HG03354 (cell line): ENCODE measurements around the gene COG2.
"Not testable (repeated sequence)": the region's sequence is repeated elsewhere in the genome, so short reads cannot be mapped to it uniquely, and the experiment has no call there.

Experiments used
- ATAC-seq: cut with Tn5 transposase; IDR thresholded peaks from one replicate; pipeline ENCODE4 v1.9.1; 2021; ENCODE audit warnings: mild to moderate bottlenecking; ENCODE audit not compliant: unreplicated experiment, poor library complexity, severe bottlenecking

Gene COG2

DNA sequence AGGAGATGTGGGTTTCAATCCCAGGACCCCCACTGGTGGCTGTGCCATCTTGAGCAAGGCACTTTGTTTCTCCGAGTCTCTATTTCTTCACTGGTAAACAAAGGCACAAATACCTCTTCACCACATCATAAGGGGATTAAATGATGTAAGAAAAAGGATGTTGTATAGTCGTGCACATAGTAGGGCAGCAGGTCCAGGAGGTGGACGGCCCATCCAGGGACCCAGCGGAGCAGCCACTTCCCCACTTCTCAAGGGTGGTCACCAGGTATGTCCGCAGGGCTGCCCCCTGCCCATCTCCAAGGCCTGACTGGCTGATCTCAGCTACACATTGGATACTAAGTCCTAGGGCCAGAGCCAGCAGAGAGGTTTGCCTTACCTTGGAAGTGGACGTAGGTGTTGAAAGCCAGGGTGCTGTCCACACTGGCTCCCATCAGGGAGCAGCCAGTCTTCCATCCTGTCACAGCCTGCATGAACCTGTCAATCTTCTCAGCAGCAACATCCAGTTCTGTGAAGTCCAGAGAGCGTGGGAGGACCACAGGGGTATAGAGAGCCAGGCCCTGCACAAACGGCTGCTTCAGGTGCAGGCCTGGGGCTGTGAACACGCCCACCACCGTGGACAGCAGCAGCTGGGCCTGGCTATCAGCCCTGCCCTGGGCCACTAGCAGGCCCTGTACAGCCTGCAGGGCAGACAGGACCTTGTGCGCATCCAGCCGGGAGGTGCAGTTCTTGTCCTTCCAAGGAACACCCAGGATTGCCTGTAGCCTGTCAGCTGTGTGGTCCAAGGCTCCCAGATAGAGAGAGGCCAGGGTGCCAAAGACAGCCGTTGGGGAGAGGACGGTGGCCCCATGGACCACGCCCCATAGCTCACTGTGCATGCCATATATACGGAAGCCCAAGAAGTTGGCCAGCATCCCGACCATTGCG lies 67.6 kb downstream of the COG2 start:
- no peak for ATAC-seq

DNA sequence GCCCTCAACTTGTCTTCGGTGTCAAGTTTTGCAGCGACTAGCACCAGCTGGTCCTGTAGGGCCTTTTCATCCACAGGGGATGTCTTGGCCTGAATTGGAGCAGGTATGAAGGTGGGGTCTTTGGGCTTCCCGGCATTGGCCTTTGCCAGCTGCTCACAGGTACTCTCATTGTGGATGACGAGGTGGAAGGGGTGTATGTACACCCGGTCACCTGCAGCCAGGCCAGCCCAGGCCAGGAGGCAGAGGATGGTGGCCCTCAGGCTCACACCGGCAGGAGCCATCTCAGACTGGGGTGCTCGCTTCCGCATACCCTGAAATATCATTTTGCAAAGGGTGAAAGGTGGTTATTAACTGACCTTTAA lies 68.2 kb downstream of the COG2 start:
- ATAC-seq, result no peak

DNA sequence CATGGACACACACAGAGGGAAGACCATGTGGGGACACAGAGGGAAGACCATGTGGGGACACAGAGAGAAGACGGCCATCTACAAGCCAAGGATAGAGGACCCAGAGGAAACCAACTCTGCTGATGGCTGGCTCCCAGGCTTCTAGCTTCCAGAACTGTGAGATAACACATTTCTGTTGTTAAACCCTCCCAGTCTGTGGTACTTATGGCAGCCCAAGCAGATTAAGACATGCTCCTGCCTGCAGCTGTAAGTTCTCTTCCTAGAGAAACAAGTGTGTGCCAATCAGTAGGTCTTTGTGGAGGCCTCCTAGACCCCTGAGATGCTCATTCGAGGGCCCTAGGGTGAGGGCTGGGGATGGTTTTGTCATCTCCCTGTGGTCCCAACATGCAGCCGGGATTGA lies 69.0 kb downstream of the COG2 start:
- no peak for ATAC-seq

DNA sequence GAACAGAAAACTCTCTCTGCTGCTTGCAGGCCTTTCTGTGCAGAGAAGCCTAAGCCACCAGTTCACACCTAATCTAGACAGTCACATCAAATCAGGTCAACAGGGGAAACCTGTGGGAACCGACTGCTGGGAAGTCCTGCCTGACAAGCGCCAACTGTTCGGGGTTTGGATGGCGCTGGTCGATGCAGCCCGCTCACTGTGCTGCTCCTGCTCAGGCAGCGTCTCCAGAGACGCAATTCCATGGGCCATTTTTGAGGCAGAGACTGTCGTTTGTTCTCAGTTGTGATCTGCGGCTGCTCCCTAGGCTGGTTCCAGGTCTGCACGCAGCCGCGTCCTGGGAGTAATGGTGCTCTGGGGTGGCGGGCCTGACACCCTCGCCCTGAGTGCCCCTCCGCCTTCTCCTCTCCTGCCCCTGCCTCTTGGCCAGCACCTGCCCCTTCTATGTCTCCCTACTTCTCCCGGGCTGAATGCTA lies 70.2 kb downstream of the COG2 start:
- ATAC-seq, result no peak

DNA sequence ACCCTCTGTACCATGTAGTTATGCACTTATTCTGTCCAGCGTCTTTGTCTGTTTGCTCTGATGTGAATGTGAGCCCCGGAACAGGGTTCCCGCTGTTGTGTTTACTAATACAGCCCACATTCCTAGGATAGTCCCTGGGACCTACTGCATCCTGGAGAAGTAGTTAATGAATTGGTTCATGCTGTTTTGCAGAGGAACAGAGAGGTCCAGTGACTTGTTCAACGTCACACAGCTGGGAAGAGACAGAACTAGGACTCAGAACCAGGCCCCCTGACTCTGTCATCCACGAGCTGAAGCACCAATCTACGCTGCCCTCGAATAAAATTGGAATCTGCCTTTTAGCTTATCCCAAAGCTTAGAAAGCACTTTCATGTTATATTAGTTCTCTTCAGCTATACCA lies 70.9 kb downstream of the COG2 start:
- no peak for ATAC-seq

DNA sequence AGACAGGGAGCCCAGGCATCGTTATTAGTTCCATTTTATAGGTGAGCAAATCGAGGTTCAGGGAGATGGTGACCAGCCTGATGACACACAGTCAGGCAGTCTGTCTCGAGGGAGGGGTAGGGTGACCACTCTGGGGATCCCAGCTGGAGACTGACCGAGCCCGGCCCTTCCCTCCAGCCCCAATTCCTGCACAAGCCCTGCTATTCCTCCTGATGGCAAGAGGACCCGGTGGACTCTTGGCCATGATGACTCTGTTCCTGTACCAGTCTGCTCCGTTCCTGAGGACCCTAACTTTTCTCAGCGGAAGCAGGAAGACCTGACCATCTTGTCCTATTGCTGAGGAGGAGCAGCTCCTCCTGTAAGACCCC lies 71.2 kb downstream of the COG2 start:
- no peak for ATAC-seq

DNA sequence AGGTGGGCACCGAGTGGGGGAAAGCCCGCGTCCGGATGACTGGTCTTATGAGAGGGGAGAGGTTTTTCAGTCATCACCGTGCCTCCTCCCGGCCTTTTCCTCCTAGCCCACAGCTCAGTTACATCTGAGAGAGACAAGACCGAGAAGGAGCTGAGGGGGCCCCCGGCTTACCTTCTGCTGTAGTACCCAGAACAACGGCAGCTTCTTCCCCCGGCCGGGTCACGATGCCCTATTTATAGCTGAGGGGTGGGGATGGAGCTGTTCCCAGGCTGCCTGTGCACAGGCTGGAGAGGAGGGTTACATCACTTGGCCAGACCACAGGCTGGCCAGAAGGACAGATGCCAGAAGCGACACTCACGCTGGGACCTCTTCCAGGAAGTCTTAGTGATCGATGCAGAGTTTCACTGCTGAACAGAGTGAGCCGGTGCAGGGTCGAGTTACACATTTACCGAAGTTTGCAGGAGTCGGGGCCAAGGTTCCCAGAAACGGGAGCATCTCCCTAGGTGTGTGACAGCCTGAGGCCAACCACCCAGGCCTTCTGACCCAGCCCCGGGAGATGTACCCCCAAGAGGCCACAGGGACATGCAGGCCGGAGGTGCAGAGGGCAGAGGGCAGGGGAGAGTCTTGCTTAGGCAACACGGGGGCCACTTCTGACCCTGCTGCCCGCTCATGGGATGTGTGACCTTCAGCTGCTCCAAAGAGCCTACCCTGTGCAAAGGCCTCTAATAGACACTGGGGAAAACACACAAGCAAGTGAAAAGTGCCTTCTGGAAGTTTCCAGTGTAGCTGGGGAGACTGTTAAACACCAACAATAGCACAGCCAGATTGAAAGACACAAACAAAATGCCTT lies 71.9 kb downstream of the COG2 start, which contains the start of gene AGT:
AGT (minus strand) TSS at position 208 of the 850 bp plus-strand sequence. CDS start 3,299 bp downstream, outside the sequence.
- no peak for ATAC-seq

DNA sequence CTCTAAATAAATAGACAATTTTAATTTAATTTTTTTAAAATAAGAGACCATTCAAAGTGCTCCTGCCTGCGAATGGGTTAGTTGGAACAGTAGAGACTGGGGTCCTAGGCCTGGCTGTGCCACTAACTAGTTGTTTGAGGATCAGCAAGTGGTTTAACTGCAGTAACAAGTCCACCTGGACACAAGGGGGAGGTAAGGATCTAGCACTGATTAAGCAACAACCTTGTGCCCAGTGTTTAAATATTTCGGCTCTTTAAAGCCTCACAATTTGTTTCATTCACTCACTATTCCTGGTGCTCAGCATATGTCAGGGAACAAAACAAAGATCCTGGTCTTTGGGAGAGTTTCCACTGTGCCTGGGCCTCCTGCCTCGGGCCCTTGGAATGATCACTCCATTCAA lies 73.2 kb downstream of the COG2 start:
- ATAC-seq, result no peak

DNA sequence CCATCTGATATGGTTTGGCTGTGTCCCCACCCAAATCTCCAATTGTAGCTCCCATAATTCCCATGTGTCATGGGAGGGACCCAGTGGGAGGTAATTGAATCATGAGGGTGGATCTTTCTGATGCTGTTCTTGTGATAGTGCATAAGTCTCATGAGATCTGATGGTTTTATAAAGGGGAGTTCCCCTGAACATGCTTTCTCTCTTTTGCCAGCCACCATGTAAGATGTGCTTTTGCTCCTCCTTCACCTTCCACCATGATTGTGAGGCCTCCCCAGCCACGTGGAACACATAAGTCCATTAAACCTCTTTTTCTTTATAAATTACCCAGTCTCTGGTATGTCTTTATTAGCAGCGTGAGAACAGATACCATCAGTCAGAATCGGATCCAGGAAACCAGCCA lies 74.2 kb downstream of the COG2 start:
- not testable (repeated sequence) for ATAC-seq

DNA sequence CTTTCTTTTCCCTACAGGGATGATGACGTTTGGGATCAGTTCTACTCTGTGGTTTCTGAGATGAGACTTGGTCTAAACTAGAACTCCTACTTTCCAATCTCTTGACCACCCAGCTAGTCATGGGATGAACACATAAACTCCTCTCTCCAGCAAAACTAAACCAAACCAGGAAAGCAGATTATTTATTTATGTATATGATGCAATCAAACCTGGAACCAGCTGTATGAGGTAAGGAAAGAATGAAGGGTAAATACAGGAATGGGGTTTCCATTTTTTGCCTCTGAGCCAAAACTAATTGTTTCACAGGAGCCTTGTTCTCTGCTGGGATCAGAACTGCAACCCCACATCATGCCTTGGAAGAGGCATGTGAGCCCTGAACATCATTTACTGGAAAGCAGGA lies 75.0 kb downstream of the COG2 start:
- ATAC-seq, result no peak

DNA sequence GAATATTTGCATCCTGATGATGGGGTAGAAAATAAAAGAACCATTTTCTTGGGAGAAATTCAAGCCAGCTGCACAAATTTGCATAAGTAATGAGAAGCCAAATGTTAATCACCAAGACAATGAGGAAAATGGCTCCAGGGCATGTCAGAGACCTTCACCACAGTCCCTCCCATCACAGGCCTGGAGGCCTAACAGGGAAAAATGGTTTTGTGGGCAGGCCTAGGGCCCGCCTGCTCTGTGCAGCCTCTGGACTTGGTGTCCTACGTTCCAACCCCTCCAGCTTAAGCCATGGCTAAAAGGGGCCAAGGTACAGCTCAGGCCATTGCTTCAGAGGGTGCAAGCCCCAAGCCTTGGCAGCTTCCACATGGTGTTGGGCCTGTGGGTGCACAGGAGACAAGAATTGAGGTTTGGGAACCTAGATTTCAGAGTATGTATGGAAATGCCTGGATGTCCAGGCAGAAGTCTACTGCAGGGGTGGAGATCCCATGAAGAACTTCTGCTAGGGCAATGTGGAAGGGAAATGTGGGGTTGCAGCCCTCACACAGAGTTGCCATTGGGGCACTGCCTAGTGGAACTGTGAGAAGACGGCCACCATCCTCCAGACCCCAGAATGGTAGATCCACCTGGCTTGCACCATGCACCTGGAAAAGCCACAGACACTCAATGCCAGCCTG lies 79.7 kb downstream of the COG2 start:
- ATAC-seq, result not testable (repeated sequence)

DNA sequence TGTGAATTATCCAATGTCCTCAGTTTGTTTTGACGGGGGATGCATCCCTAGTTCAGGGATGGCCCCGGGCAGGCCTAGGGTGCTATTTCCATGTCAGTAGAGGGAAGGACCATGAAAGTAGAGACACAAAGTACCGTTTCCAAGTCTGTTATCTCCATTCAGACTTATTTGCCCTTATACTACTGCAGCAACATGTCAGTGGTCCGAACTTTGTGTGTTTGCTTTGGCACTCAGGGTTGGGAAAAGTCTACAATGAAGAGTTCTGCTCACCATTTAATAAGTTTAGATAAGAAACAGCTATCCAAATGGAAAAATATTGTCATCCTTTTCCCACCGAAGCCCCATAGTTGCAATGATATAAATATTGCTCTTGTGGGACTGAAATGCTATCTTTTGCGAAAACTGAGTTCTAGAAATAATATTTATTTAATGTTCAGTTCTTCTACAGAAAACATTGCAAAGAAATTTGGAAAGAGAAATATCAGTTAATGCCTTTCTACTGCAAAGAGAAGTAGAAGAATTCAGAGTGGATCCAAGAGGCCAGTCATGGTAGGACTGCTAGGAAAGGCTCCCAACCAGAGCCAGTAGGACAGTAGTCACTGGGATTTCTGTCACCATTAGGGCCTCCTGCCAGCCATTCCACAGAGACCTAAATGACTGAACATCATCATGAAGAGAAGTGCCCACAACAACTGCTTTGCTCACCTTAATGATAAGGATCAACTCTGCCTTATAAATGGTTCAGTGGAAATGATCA lies 83.2 kb downstream of the COG2 start:
- ATAC-seq, result no peak

DNA sequence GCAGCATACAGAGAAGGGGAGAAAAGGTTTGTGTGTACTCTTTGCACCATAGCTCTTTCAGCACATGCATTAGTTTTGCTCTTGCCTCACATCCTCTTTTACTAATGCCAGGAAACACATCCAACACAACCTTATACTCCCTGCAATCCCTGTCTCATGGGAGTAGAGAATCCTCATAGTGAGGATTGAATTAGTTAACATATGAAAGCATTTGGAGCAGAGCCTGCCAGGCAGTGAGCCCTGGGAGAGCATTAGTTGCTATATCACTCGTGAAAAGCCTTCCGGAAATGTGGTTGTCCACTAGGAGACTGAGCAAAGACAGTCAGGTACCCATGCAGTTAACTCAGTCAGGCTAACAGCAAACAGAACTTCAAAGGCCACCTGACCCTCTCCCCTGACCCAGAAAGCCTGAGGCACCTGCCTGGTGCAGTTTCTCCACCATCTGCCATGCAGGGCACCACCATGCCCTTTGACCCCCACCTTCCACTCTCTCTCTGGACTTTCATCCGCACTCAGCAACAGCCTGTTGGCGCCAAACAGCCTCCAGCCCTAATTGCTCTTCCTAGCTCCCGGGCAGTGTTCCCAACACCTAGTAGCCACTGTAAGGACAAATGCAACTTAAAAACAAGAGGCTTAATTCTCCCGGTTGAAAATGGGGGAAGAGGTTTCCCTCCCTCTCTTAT lies 86.6 kb downstream of the COG2 start:
- no peak for ATAC-seq

DNA sequence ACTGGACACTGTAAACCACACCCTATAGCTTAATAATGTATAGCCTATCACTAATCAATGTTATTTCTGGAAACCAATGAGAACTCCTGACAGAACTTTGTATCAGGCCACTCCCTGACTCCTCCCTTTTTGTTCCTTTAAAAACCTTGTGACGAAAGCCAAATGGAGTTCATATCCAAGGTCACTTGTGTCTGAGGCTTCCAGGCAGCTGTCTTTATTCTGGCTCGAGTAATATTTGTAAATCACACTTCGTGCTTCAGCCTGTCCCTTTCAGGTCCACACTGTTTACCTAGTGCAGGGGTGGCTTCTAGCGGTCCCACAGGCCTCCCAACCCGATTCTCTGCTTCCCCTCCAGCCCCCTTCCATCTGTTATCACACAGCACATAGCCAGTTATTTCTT lies 88.7 kb downstream of the COG2 start:
- ATAC-seq, result no peak

DNA sequence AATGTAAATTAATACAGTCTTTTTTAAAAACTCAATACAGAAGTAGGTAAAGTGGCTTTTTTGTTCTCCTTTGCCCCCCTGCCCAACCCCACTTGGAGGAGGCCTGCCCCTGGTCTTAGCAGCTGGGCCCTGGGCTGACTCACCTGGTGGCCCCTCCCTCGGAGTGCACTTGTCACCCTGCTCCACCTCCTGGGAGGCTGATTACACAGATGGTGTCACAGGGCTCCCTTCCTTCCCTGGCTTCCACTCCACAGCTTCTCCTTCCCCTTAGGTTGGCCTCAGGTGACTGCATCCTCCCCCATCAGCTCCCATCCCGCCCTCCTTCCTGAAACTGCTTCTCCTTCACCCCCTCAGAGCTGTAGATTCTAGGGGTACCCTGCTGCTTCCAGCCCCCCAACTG lies 93.2 kb downstream of the COG2 start:
- ATAC-seq, result no peak

DNA sequence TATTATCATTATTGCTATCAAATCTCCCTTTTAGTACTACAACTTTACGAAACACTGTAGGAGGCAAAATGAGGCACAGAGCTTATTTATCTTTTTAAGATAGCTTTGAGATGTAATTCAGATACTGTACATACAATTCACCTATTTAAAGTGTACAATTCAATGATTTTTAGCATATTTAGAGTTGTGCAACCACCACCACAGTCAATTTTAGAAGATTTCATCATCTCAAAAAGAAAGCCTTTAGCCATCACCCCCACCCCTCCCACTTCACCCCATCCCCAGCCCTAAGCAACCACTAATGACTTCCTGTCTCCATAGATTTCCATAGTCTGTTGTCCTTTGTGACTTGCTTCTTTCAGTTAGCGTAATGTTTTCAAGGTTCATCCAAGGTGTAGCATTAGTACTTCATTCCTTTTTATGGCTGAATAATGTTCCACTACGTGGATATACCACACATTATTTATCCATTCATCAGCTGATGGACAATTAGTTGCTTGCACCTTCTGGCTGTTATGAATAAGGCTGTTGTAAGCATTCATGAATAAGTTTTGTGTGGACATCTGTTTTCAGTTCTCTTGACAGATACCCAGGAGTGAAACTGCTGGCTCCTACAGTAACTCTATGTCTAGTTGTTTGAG lies 95.5 kb downstream of the COG2 start:
- ATAC-seq, result no peak

DNA sequence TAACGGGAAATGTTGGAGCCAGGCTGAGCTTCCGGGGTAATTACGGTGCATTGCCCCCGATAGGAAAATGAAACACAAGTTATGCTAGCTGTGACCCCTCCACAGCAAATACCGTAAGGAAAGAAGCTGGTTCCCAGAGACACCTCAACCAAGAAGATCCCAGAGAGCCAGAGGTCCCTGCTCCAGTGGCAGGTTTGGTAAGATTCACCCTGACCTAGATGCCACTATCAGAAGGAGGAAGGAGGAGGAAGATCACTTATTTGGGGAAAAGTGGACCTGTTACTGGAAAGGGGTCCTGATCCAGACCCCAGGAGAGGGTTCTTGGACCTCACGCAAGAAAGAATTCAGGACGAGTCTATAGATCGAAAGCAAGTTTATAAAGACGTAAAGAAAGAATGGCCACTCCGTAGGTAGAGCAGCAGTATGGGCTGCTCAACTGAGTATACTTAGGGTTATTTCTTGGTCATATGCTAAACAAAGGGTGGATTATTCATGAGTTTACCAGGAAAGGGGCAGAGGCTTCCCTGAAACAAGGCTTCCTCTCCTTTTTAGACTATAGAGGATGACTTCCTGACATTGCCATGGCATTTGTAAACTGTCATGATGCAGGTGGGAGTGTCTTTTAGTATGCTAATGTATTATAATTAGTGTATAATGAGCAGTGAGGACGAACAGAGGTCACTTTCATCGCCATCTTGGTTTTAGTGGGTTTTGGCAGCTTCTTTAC lies 97.4 kb downstream of the COG2 start:
- no peak for ATAC-seq
